ENCODE results near the gene KCNIP1.

The KCNIP1 gene

GRCh38 chr5:170741801-170742200 is 238.0 kb downstream of the KCNIP1 start:
- no peaks in the 10 kb centered on the region for H3K27me3 ChIP-seq (ENCODE audit: insufficient read depth, low read length, poor library complexity, severe bottlenecking)
- no peaks in the 10 kb centered on the region for H4K20me1 ChIP-seq (ENCODE audit: insufficient read depth, low read length, poor library complexity, severe bottlenecking)
- no peak overlapping the region for H2AFZ ChIP-seq (ENCODE audit: low read length)
- H3K79me2 ChIP-seq (ENCODE audit: insufficient read depth, low read length) = no peaks in the 10 kb centered on the region
- H3K36me3 ChIP-seq (ENCODE audit: insufficient read depth, low read length) = no peaks in the 10 kb centered on the region
- no peaks in the 10 kb centered on the region for H3K9me3 ChIP-seq (ENCODE audit: insufficient read depth, low read depth, low read length)
- no peak for TF ChIP-seq EZH2phosphoT487 (IDR thresholded peaks at IDR 0.05; ENCODE audit: borderline replicate concordance)
- no peak for TF ChIP-seq CTCF (conservative IDR thresholded peaks at IDR 0.05; ENCODE audit: low read length)
- no peak overlapping the region for H3K4me2 ChIP-seq (ENCODE audit: low read depth, low read length, poor library complexity, severe bottlenecking)
- no peaks in the 10 kb centered on the region for H3F3A ChIP-seq (ENCODE audit: low read depth)
- H3K9ac ChIP-seq (ENCODE audit: low read depth, low read length, poor library complexity, severe bottlenecking) = no peak overlapping the region
- no peaks in the 10 kb centered on the region for H3K9me2 ChIP-seq (replicated peaks; ENCODE audit: low read depth, low read length)
- no peaks in the 10 kb centered on the region for H3K4me1 ChIP-seq (ENCODE audit: insufficient read depth, low read length, poor library complexity, severe bottlenecking)
- no peak overlapping the region for H3K4me3 ChIP-seq (ENCODE audit: low read length, poor library complexity, severe bottlenecking)

GRCh38 chr5:170743876-170744212 is 240.0 kb downstream of the KCNIP1 start:
- Histone ChIP-seq H2AFZ (ENCODE audit: low read length) (no peak overlapping the region), H3K79me2 (ENCODE audit: insufficient read depth, low read length) (no peaks in the 10 kb centered on the region), H3F3A (ENCODE audit: low read depth) (no peaks in the 10 kb centered on the region), H3K4me1 (ENCODE audit: insufficient read depth, low read length, poor library complexity, severe bottlenecking) (no peaks in the 10 kb centered on the region), H3K4me2 (ENCODE audit: low read depth, low read length, poor library complexity, severe bottlenecking) (no peak overlapping the region), H3K36me3 (ENCODE audit: insufficient read depth, low read length) (no peaks in the 10 kb centered on the region), H3K9ac (ENCODE audit: low read depth, low read length, poor library complexity, severe bottlenecking) (no peak overlapping the region), H3K4me3 (ENCODE audit: low read length, poor library complexity, severe bottlenecking) (no peak overlapping the region), H3K9me3 (ENCODE audit: insufficient read depth, low read depth, low read length) (no peaks in the 10 kb centered on the region), H4K20me1 (ENCODE audit: insufficient read depth, low read length, poor library complexity, severe bottlenecking) (no peaks in the 10 kb centered on the region), H3K9me2 (replicated peaks; ENCODE audit: low read depth, low read length) (no peaks in the 10 kb centered on the region), H3K27me3 (ENCODE audit: insufficient read depth, low read length, poor library complexity, severe bottlenecking) (no peaks in the 10 kb centered on the region)
- TF ChIP-seq CTCF (conservative IDR thresholded peaks at IDR 0.05; ENCODE audit: low read length) (no peak), EZH2phosphoT487 (IDR thresholded peaks at IDR 0.05; ENCODE audit: borderline replicate concordance) (no peak)

GRCh38 chr5:170745481-170746071 is 241.8 kb downstream of the KCNIP1 start:
- Histone ChIP-seq H3K79me2 (ENCODE audit: insufficient read depth, low read length) (no peaks in the 10 kb centered on the region), H4K20me1 (ENCODE audit: insufficient read depth, low read length, poor library complexity, severe bottlenecking) (no peaks in the 10 kb centered on the region), H3K4me3 (ENCODE audit: low read length, poor library complexity, severe bottlenecking) (no peak overlapping the region), H3K9me2 (replicated peaks; ENCODE audit: low read depth, low read length) (no peaks in the 10 kb centered on the region), H3K36me3 (ENCODE audit: insufficient read depth, low read length) (no peaks in the 10 kb centered on the region), H3K9ac (ENCODE audit: low read depth, low read length, poor library complexity, severe bottlenecking) (no peak overlapping the region), H3F3A (ENCODE audit: low read depth) (no peaks in the 10 kb centered on the region), H3K4me2 (ENCODE audit: low read depth, low read length, poor library complexity, severe bottlenecking) (no peak overlapping the region), H3K9me3 (ENCODE audit: insufficient read depth, low read depth, low read length) (no peaks in the 10 kb centered on the region), H2AFZ (ENCODE audit: low read length) (no peak overlapping the region), H3K27me3 (ENCODE audit: insufficient read depth, low read length, poor library complexity, severe bottlenecking) (no peaks in the 10 kb centered on the region), H3K4me1 (ENCODE audit: insufficient read depth, low read length, poor library complexity, severe bottlenecking) (no peaks in the 10 kb centered on the region)
- no peak for TF ChIP-seq EZH2phosphoT487 (IDR thresholded peaks at IDR 0.05; ENCODE audit: borderline replicate concordance)
- TF ChIP-seq CTCF (conservative IDR thresholded peaks at IDR 0.05; ENCODE audit: low read length) = no peak

Data from Loucy (cell line).